Neural progenitor cell (in vitro differentiated cells): ENCODE results near the gene MILR1.

Source experiments
- CTCF ChIP-seq: fragments of 200-600 bp; sonication (generic); IDR thresholded peaks from 2 replicates; pipeline ENCODE4 v1.5.1; 2017; ENCODE audit warnings: antibody characterized with exemption, mild to moderate bottlenecking
- EZH2 ChIP-seq: fragments of 200-600 bp; sonication (generic); IDR thresholded peaks from 2 replicates; pipeline ENCODE4 v1.6.1; 2017; ENCODE audit warnings: antibody characterized with exemption, mild to moderate bottlenecking, moderate library complexity

- TF ChIP-seq EZH2 (no peak), CTCF (no peak)
Observed at GRCh38 chr17:64439956-64440355, 9.0 kb upstream of the MILR1 start.
